ENCODE data around the gene TBXAS1.
A peak's percentile ranks its signal among the peaks of the same experiment; 100 is the strongest.
"Not testable (repeated sequence)": the region's sequence is repeated elsewhere in the genome, so short reads cannot be mapped to it uniquely, and the experiment has no call there.

The TBXAS1 gene

GRCh38 chr7:139916717-139917395 is 87.8 kb downstream of the TBXAS1 start:
- in situ Hi-C loops (cut with MboI; ENCODE audit: low pct_unique_long_range_greater_than_20kb, low sequenced_read_pairs, unreplicated experiment): no loop called here
- no peak for TF ChIP-seq CTCF (IDR thresholded peaks at IDR 0.05; ENCODE audit: extremely low read depth, insufficient read depth, missing control alignments)
- DNase-seq (ENCODE audit: low spot score): peak; percentile 72

- DNase-seq (ENCODE audit: low spot score): no peak
- in situ Hi-C loops (cut with MboI; ENCODE audit: low pct_unique_long_range_greater_than_20kb, low sequenced_read_pairs, unreplicated experiment): no loop called here
- TF ChIP-seq CTCF (IDR thresholded peaks at IDR 0.05; ENCODE audit: extremely low read depth, insufficient read depth, missing control alignments): no peak
Observed at GRCh38 chr7:139917851-139918250, 88.8 kb downstream of the TBXAS1 start.

- in situ Hi-C loops (cut with MboI; ENCODE audit: low pct_unique_long_range_greater_than_20kb, low sequenced_read_pairs, unreplicated experiment): no loop called here
- DNase-seq (ENCODE audit: low spot score): no peak
- TF ChIP-seq CTCF (IDR thresholded peaks at IDR 0.05; ENCODE audit: extremely low read depth, insufficient read depth, missing control alignments): no peak
Observed at GRCh38 chr7:139918480-139918879, 89.4 kb downstream of the TBXAS1 start.

- TF ChIP-seq CTCF (IDR thresholded peaks at IDR 0.05; ENCODE audit: extremely low read depth, insufficient read depth, missing control alignments): no peak
- in situ Hi-C loops (cut with MboI; ENCODE audit: low pct_unique_long_range_greater_than_20kb, low sequenced_read_pairs, unreplicated experiment): no loop called here
- no peak for DNase-seq (ENCODE audit: low spot score)
Observed at GRCh38 chr7:139923090-139923489, 94.0 kb downstream of the TBXAS1 start.

GRCh38 chr7:139924461-139924860 is 95.4 kb downstream of the TBXAS1 start:
- no peak for TF ChIP-seq CTCF (IDR thresholded peaks at IDR 0.05; ENCODE audit: extremely low read depth, insufficient read depth, missing control alignments)
- in situ Hi-C loops (cut with MboI; ENCODE audit: low pct_unique_long_range_greater_than_20kb, low sequenced_read_pairs, unreplicated experiment): no loop called here
- DNase-seq (ENCODE audit: low spot score): no peak

GRCh38 chr7:139929221-139929620 is 100.2 kb downstream of the TBXAS1 start:
- in situ Hi-C loops (cut with MboI; ENCODE audit: low pct_unique_long_range_greater_than_20kb, low sequenced_read_pairs, unreplicated experiment); DNase-seq (ENCODE audit: low spot score): not testable (repeated sequence)

- in situ Hi-C loops (cut with MboI; ENCODE audit: low pct_unique_long_range_greater_than_20kb, low sequenced_read_pairs, unreplicated experiment): no loop called here
- no peak for TF ChIP-seq CTCF (IDR thresholded peaks at IDR 0.05; ENCODE audit: extremely low read depth, insufficient read depth, missing control alignments)
- DNase-seq (ENCODE audit: low spot score): no peak
Observed at GRCh38 chr7:139930286-139930965, 101.4 kb downstream of the TBXAS1 start.

Data from GM13977 (cell line).